Right cardiac atrium (tissue), 5 donors: ENCODE data around the gene CAND2. TPM values are rescaled to one million over a fixed set of nuclear protein-coding genes. Genes with fewer than 3 reads are reported as not detected.
A peak's percentile ranks its signal among the peaks of the same experiment; 100 is the strongest.

Experiments
- ATAC-seq, 2 donors: fragments of 200-7000 bp; cut with Tn5 transposase; one replicate each; pipeline versions ENCODE4 v1.8.0 to v1.9.1; 2020; ENCODE audit warnings: moderate library complexity in 2 of 2, mild to moderate bottlenecking in 1 of 2
- DNase-seq, 3 donors: peaks; one replicate each; pipeline ENCODE4 v3.0.0-alpha.2; 2020
- H3K27ac ChIP-seq: one replicate; pipeline ENCODE4 v1.5.1; 2013; ENCODE audit warnings: mild to moderate bottlenecking, low read length, control low read depth, moderate library complexity
- H3K27me3 ChIP-seq: one replicate; pipeline ENCODE4 v1.6.1; 2013; ENCODE audit not compliant: control insufficient read depth, insufficient read depth
- H3K4me1 ChIP-seq: one replicate; pipeline ENCODE4 v1.6.1; 2013; ENCODE audit warnings: low read length; ENCODE audit not compliant: control insufficient read depth, insufficient read depth
- H3K4me3 ChIP-seq: one replicate; pipeline ENCODE4 v1.5.1; 2013; ENCODE audit warnings: low read length, control low read depth
- H3K9me3 ChIP-seq: one replicate; pipeline ENCODE4 v1.6.1; 2013; ENCODE audit warnings: low read length; ENCODE audit not compliant: control insufficient read depth
- WGBS: extraction: QIAGEN DNeasy Blood & Tissue Kit; methylation state at CpG from one replicate; pipeline ENCODE4 v1.1.7; 2013; 5-methylcytosine and 5-hydroxymethylcytosine counted together
- intact Hi-C, 4 donors: fragments of 100-400 bp; cut with DNase I; formaldehyde crosslinking; loops; one replicate each; pipeline versions ENCODE4 v1.11.0 to v1.14.0; 2022 to 2023
- polyA plus RNA-seq: library from polyadenylated mRNA; stranded (reverse); fragments of 200-250 nt; gene quantifications from one replicate; pipeline ENCODE4 v1.2.3, GENCODE V29; 2013
- total RNA-seq, 4 donors: library from RNA; stranded (reverse); fragmentation: NEBNext Ultra II Directional; extraction: Animal tissue kit (Norgen Biotek cat#: 25700); gene quantifications; one replicate each; pipeline ENCODE4 v1.2.1, GENCODE V29; 2021
- donor health status: healthy with polysubstance abuse.
- donor health status: DM: no; HTN: yes; CAD: no.
- donor health status: DM: no; HTN: no; CAD: no.
- donor health status: DM: no; HTN: yes; CAD: no; lungs with severe emphysema.
- donor health status: DM: yes; HTN: yes; CAD: no.

The CAND2 gene
- total and polyA plus RNA-seq, 5 donors = 33.2 to 63.6 (median 42.1) TPM

DNA sequence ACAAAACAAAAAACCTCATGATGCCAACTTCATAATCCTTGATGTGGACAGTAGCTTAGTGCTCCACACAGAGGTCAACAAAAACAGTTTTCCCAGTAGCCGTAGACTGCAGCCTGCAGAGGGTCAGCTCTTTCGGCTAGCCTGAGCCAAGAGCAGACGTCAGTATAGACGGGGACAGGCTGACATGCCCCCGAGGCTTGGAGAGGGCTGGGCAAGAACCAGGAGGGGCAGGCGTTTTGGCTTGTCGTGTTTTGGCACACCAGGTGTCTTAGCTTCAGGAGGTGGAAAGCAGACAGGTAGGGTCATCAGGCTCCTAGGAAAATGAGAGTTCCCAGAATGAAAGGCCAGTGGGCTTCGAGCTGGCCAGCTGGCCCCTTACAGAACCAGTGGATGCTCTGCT is 21.8 kb downstream of the CAND2 start:
- intact Hi-C loops = no loop called here
- no peak for DNase-seq
- H3K9me3 ChIP-seq = no peaks in the 10 kb centered on the region
- H3K27ac ChIP-seq = no peak overlapping the region
- ATAC-seq = no peak
- WGBS = 86% methylated on average over 8 of the region's 8 CpGs
- H3K4me3 ChIP-seq = no peak overlapping the region
- H3K27me3 ChIP-seq = no peaks in the 10 kb centered on the region
- H3K4me1 ChIP-seq = no peaks in the 10 kb centered on the region

- intact Hi-C loops = no loop called here
- H3K27ac ChIP-seq = no peak overlapping the region
- no peaks in the 10 kb centered on the region for H3K27me3 ChIP-seq
- WGBS = 80% methylated on average over 5 of the region's 5 CpGs
- no peaks in the 10 kb centered on the region for H3K9me3 ChIP-seq
- ATAC-seq = no peak
- no peaks in the 10 kb centered on the region for H3K4me1 ChIP-seq
- no peak overlapping the region for H3K4me3 ChIP-seq
- no peak for DNase-seq
Measured at GRCh38 chr3:12818773-12819172, 22.3 kb downstream of the CAND2 start.

DNA sequence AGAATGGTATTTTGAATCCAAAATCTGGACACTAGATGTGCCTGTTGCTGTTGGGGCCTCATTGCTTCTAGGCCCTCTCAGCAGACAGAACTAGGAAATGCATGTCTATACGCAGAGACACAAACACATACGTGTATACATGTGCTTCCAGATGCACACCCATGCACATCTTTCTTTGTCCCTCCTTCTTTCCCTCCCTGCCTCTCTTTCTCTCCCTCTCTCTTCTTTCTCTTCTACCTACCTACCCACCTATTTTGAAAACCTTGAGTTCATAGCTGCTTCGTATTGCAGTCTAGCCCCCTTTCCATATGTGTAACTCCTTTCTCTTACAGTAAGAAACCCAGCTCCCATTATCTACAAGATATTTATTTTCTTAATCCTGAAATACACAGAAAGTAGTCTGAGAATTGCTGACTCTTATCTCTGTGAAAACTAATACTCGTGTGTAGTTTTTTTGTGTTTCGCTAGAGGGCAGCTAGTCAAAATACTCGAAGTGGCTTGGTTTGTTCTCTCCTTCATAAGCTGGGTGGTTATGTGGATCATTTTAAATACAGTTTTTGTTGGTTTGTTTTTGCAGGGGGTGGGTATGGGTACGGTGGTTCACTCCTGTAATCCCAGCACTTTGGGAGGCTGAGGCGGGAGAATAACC is 26.4 kb downstream of the CAND2 start:
- WGBS = 58% methylated on average over 8 of the region's 8 CpGs
- H3K27ac ChIP-seq = no peak overlapping the region
- no peaks in the 10 kb centered on the region for H3K27me3 ChIP-seq
- ATAC-seq (no peak), DNase-seq (no peak)
- no peak overlapping the region for H3K4me3 ChIP-seq
- no peaks in the 10 kb centered on the region for H3K9me3 ChIP-seq
- intact Hi-C loops = no loop called here
- H3K4me1 ChIP-seq = no peaks in the 10 kb centered on the region

DNA sequence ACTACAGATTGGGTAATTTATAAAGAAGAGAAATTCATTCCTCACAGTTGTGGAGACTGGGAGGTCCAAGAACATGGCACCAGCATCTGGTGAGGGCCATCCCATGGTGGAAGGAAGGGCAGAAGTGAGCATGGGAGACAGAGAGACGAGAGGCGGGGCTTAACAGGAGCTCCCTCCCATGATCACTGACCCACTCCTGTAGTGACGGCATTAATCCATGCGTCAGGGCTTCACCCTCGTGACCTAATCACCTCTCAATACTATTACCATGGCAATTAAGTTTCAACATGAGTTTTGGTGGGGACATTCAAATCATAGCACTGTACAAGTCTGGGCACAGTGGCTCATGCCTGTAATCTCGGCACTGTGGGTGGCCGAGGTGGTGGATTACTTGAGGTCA is 27.8 kb downstream of the CAND2 start:
- H3K27me3 ChIP-seq = no peaks in the 10 kb centered on the region
- intact Hi-C loops = no loop called here
- DNase-seq (no peak), ATAC-seq (no peak)
- 95% methylated on average over 7 of the region's 7 CpGs for WGBS
- no peaks in the 10 kb centered on the region for H3K9me3 ChIP-seq
- H3K4me1 ChIP-seq = no peaks in the 10 kb centered on the region
- H3K4me3 ChIP-seq = no peak overlapping the region
- no peak overlapping the region for H3K27ac ChIP-seq

GRCh38 chr3:12825156-12825555 is 28.7 kb downstream of the CAND2 start:
- H3K4me1 ChIP-seq = no peaks in the 10 kb centered on the region
- no peak for ATAC-seq
- intact Hi-C loops = no loop called here
- H3K4me3 ChIP-seq = no peak overlapping the region
- H3K9me3 ChIP-seq = no peaks in the 10 kb centered on the region
- no peak overlapping the region for H3K27ac ChIP-seq
- H3K27me3 ChIP-seq = no peaks in the 10 kb centered on the region
- 86% methylated on average over 8 of the region's 8 CpGs for WGBS
- DNase-seq = no peak

GRCh38 chr3:12828751-12829150 is 32.3 kb downstream of the CAND2 start:
- Histone ChIP-seq H3K9me3 (no peaks in the 10 kb centered on the region), H3K4me1 (no peaks in the 10 kb centered on the region), H3K27me3 (no peaks in the 10 kb centered on the region), H3K27ac (no peak overlapping the region), H3K4me3 (no peak overlapping the region)
- ATAC-seq (no peak), DNase-seq (no peak)
- intact Hi-C loops = no loop called here
- 93% methylated on average over 4 of the region's 4 CpGs for WGBS

DNA sequence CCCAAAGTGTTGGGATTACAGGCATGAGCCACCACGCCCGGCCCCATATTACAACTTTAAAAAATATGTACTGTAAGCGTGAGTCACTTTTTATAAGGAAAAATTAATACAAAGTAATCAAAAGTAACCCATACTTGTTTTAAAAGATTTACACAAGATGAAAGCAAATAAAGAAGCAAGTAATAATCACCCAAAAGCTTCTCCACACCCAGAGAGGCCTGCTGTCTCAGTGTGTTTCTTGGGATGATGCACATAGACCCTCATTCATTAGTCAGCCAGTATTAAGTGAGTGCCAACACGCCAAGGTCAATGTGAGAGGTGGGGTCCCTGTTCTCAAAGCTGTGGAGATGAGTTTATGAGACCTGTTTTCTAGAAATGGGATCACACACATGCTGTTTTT is 32.9 kb downstream of the CAND2 start:
- 90% methylated on average over 4 of the region's 4 CpGs for WGBS
- Histone ChIP-seq H3K27me3 (no peaks in the 10 kb centered on the region), H3K4me3 (no peak overlapping the region), H3K9me3 (no peaks in the 10 kb centered on the region), H3K27ac (no peak overlapping the region), H3K4me1 (no peaks in the 10 kb centered on the region)
- ATAC-seq (no peak), DNase-seq (no peak)
- intact Hi-C loops = no loop called here

DNA sequence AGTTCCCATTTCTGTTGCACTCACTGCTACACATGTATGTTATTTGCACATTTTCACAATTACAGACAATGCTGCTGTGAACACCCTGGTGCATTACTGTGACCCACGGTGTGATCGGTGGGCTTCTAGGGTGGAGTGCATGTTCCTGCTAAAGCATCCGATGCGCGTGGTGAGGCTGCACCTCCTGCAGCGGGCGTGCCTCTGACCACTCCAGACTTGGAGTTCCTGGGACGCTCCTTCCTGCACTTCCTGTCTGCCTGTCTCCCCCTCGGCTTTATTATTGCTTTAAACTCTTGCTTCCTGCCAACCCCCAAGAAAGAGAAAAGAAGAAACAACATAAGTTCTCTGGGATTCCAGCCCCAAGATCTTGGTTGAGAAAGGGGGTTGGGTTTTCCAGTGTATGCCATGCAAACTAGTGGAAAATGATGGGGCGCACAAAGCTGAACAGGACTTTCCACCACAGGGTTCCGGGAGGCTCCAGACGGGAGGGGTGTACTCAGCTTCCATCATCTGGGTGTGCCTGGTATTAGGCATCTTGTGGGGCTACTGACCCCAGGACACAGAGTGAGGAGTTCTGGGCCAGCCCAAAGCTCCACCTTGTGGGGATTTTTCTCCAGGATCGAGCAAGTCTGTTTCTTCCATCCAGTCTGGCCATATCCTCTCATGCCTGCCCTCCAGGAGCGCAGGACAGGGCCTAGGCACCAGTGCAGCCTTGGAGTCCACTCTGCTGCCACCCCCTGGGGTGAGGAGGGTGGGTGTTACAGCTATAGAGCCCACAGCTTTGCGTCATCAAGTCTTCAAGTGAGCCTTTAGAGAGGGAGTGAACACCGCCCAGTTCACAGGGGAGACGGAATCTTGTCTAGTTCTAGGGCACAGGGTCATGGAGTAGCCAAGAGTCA is 33.7 kb downstream of the CAND2 start:
- Histone ChIP-seq H3K9me3 (no peaks in the 10 kb centered on the region), H3K27ac (no peak overlapping the region), H3K27me3 (no peaks in the 10 kb centered on the region), H3K4me1 (no peaks in the 10 kb centered on the region), H3K4me3 (no peak overlapping the region)
- DNase-seq = no peak
- intact Hi-C loops = no loop called here
- ATAC-seq = peak; percentile 16 to 53
- 72% methylated on average over 17 of the region's 17 CpGs for WGBS

DNA sequence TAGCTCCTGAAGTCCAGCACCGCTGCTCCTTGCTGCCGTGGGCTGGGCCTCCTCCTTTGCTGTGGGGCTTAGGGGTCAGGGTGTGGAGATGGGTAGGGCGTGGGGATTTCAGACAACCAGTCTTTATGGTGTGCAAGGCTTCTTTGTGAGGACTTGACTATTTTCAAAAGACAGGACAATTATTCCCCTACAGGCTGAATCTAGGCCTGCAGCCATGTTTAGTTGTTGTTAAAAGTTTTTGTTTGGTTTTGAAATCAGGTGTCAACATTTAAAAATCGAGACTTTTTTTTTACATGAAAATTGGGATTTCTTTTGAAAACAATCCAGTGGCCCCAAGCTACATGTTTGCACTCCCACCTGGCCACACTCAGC is 34.3 kb downstream of the CAND2 start:
- Histone ChIP-seq H3K27ac (no peak overlapping the region), H3K4me1 (no peaks in the 10 kb centered on the region), H3K27me3 (no peaks in the 10 kb centered on the region), H3K4me3 (no peak overlapping the region), H3K9me3 (no peaks in the 10 kb centered on the region)
- DNase-seq = no peak
- 81% methylated on average over 4 of the region's 4 CpGs for WGBS
- intact Hi-C loops = no loop called here
- no peak for ATAC-seq

DNA sequence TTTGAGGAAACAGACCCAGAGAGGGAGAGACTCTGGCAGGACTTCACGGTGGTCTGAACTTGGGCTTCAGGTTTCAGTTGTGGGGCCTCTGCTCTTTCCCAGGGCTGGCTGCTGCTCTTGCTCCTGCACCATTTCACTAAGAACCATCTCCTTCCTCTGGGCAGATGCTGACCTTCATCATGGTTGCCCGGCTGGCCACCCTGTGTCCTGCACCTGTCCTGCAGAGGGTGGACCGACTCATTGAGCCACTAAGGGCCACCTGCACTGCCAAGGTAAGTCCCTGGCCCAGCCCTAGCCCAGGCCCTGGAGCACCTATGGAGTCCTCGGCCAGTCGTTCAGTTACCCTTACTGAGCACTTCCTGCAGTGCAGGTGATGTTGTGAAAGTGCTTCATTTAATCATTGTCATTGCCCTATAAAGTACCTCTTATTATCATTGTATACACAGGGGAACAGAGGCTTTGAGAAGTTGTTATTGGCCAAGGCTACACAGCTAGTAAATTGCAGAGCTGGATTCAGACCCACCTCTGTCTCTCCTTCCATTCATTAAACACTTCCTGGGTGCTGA is 34.9 kb downstream of the CAND2 start:
- intact Hi-C loops = no loop called here
- Histone ChIP-seq H3K4me3 (no peak overlapping the region), H3K27me3 (no peaks in the 10 kb centered on the region), H3K9me3 (no peaks in the 10 kb centered on the region), H3K4me1 (no peaks in the 10 kb centered on the region), H3K27ac (no peak overlapping the region)
- WGBS = 81% methylated on average over 5 of the region's 5 CpGs
- ATAC-seq (peak in 1 of 2 donors; percentile 13), DNase-seq (no peak)
